A549 (cell line): Measurements from ENCODE around the gene MYCBP. TPM values are rescaled to one million over a fixed set of nuclear protein-coding genes. Genes with fewer than 3 reads are reported as not detected.
"Not testable (repeated sequence)": the region's sequence is repeated elsewhere in the genome, so short reads cannot be mapped to it uniquely, and the experiment has no call there.

Experiments
- ATAC-seq, 2 experiments: fragments of 200-7000 bp in 1 of 2; fragments of >200 bp in 1 of 2; cut with Nextera tagmentation in 1 of 2; cut with Tn5 transposase in 1 of 2; 3 replicates each; pipeline versions ENCODE4 v1.8.0 to v1.9.1; 2018 to 2020; ENCODE audit warnings: mild to moderate bottlenecking in 1 of 2, moderate library complexity in 1 of 2
- CTCF ChIA-PET: fragments of 300-600 bp; sonication (Branson Sonifier 250); formaldehyde crosslinking; extraction: SDS; loops from one replicate; lab custom pipeline; 2021; ENCODE audit warnings: antibody characterized with exemption, inconsistent platforms; lab: Yijun Ruan, JAX
- POLR2A ChIA-PET: fragments of 350-600 bp; formaldehyde crosslinking; extraction: SDS; loops from one replicate; lab custom pipeline; 2021; ENCODE audit warnings: antibody characterized with exemption, inconsistent platforms; lab: Yijun Ruan, JAX
- DNase-seq, 2 experiments: peaks; one replicate each; pipeline versions ENCODE4 v3.0.0 to v3.0.0-alpha.2; 2011 to 2016; ENCODE audit warnings: low read depth in 1 of 2, low spot score in 1 of 2
- FAIRE-seq: peaks from 2 replicates; lab custom pipeline; 2011; peaks lifted over from hg19 to GRCh38; lab: Jason Lieb, UNC
- H3K27ac ChIP-seq, 2 experiments: fragments of >200 bp; sonication (Bioruptor Twin); formaldehyde crosslinking; 3 replicates each; pipeline ENCODE4 v1.5.1; 2016 to 2017
- H3K4me1 ChIP-seq: fragments of >200 bp; sonication (Bioruptor Twin); formaldehyde crosslinking; 3 replicates; pipeline ENCODE4 v1.6.1; 2016
- H3K4me2 ChIP-seq: fragments of >200 bp; sonication (Bioruptor Twin); formaldehyde crosslinking; 3 replicates; pipeline ENCODE4 v1.6.1; 2016
- H3K4me3 ChIP-seq: fragments of >200 bp; sonication (Bioruptor Twin); formaldehyde crosslinking; 3 replicates; pipeline ENCODE4 v1.5.1; 2016
- H3K9me3 ChIP-seq: fragments of >200 bp; sonication (Bioruptor Twin); formaldehyde crosslinking; 3 replicates; pipeline ENCODE4 v1.6.1; 2016
- CBX2 ChIP-seq: fragments of 200-600 bp; sonication (generic); IDR thresholded peaks from 2 replicates; pipeline ENCODE4 v1.6.1; 2016; ENCODE audit warnings: low read depth, mild to moderate bottlenecking, borderline replicate concordance
- CHD2 ChIP-seq: fragments of 150-350 bp; IDR thresholded peaks from 2 replicates; pipeline ENCODE4 v1.6.1; 2014; ENCODE audit warnings: low read length; ENCODE audit not compliant: partially characterized antibody
- CTCF ChIP-seq: fragments of >200 bp; sonication (Bioruptor Twin); formaldehyde crosslinking; IDR thresholded peaks from 3 replicates; pipeline ENCODE4 v1.5.1; 2016
- ELK1 ChIP-seq: fragments of 150-350 bp; IDR thresholded peaks from 2 replicates; pipeline ENCODE4 v1.6.1; 2014; ENCODE audit warnings: low read depth, mild to moderate bottlenecking, low read length
- HOXB13 ChIP-seq: fragments of 250-450 bp; sonication (Bioruptor Pico); IDR thresholded peaks from 2 replicates; pipeline ENCODE4 v1.5.0; 2020; ENCODE audit warnings: low read depth, mild to moderate bottlenecking, moderate library complexity
- MYC ChIP-seq: IDR thresholded peaks from 2 replicates; pipeline ENCODE4 v1.6.1; 2012; ENCODE audit warnings: mild to moderate bottlenecking, inconsistent platforms, low read length, improper control_type of control experiment, borderline replicate concordance
- RAD21 ChIP-seq, 2 experiments: fragments of >200 bp in 1 of 2; sonication (Bioruptor Twin) in 1 of 2; formaldehyde crosslinking in 1 of 2; IDR thresholded peaks in 1 of 2; conservative IDR thresholded peaks in 1 of 2; 2 replicates in 1 of 2; 3 replicates in 1 of 2; pipeline ENCODE4 v1.6.1; 2012 to 2018; ENCODE audit warnings: inconsistent platforms in 1 of 2
- RCOR1 ChIP-seq: fragments of 150-350 bp; IDR thresholded peaks from 2 replicates; pipeline ENCODE4 v1.6.1; 2014; ENCODE audit warnings: antibody characterized with exemption, low read length, low read depth
- RNF2 ChIP-seq: fragments of 200-600 bp; sonication (generic); IDR thresholded peaks from 2 replicates; pipeline ENCODE4 v1.6.1; 2016; ENCODE audit warnings: low read depth, mild to moderate bottlenecking, antibody characterized with exemption, moderate library complexity, borderline replicate concordance
- TP53 ChIP-seq: fragments of 250-450 bp; sonication (Bioruptor Pico); IDR thresholded peaks from 2 replicates; pipeline ENCODE4 v1.5.0; 2021; ENCODE audit warnings: mild to moderate bottlenecking, moderate library complexity
- USF2 ChIP-seq: fragments of 450-650 bp; IDR thresholded peaks from 2 replicates; pipeline ENCODE4 v1.6.1; 2014; ENCODE audit warnings: antibody characterized with exemption
- ZC3H11A ChIP-seq: fragments of 450-650 bp; IDR thresholded peaks from 2 replicates; pipeline ENCODE4 v1.6.1; 2014; ENCODE audit warnings: antibody characterized with exemption, mild to moderate bottlenecking
- WGBS: methylation state at CpG from one replicate; pipeline ENCODE4 v1.1.6; 2017; ENCODE audit errors: missing lambda C conversion rate; 5-methylcytosine and 5-hydroxymethylcytosine counted together
- polyA plus RNA-seq, 4 experiments: library from polyadenylated mRNA; depleted of rRNA in 3 of 4; stranded (reverse); fragments of >200 nt; fragmentation: RNase III in 1 of 4; extraction: RNeasy Plus Mini Kit Qiagen cat#74134 plus additional on column Dnase treatment in 1 of 4; gene quantifications; 2 replicates in 3 of 4; 3 replicates in 1 of 4; pipeline ENCODE4 v1.2.3, GENCODE V29; 2011 to 2017

The MYCBP gene
- polyA plus RNA-seq, 2 of the 4 experiments (the other 2 are of a cell fraction): 25.0 to 25.5 TPM

- FAIRE-seq: no peak
- Histone ChIP-seq H3K27ac (no peak overlapping the region), H3K9me3 (no peaks in the 10 kb centered on the region), H3K4me1 (no peaks in the 10 kb centered on the region), H3K4me2 (no peak overlapping the region), H3K4me3 (no peak overlapping the region)
- POLR2A ChIA-PET: no interaction called here
- TF ChIP-seq ELK1 (no peak), USF2 (no peak), CBX2 (no peak), ZC3H11A (no peak)
- WGBS: 30% methylated on average over 1 of the region's 1 CpG
- CTCF ChIA-PET: interaction anchor here (1.4 kb wide), 1 partner anchor 12 kb away, joined by 4 read pairs; no protein-coding TSS in a partner anchor
- no peak for ATAC-seq
- DNase-seq: no peak
These were observed 44.6 kb upstream of the MYCBP start for GRCh38 chr1:38917772-38918171.

- Histone ChIP-seq H3K27ac (no peak overlapping the region), H3K4me3 (no peak overlapping the region), H3K4me2 (no peak overlapping the region), H3K9me3 (no peaks in the 10 kb centered on the region), H3K4me1 (no peaks in the 10 kb centered on the region)
- DNase-seq (no peak), ATAC-seq (no peak), FAIRE-seq (no peak)
- WGBS: 92% methylated on average over 3 of the region's 3 CpGs
- CTCF ChIA-PET: interaction anchor here (1.4 kb wide), 1 partner anchor 12 kb away, joined by 4 read pairs; no protein-coding TSS in a partner anchor
- no peak for TF ChIP-seq TP53 (CRISPR knock-in tag)
- TF ChIP-seq RCOR1: no peak
- no peak for TF ChIP-seq ZC3H11A
- TF ChIP-seq MYC: no peak
- POLR2A ChIA-PET: no interaction called here
These were observed 44.2 kb upstream of the MYCBP start for GRCh38 chr1:38917337-38917736.

- H3K4me1 ChIP-seq: no peaks in the 10 kb centered on the region
- H3K4me2 ChIP-seq: no peak overlapping the region
- H3K4me3 ChIP-seq: no peak overlapping the region
- POLR2A ChIA-PET: no interaction called here
- no peak for FAIRE-seq
- no peak for ATAC-seq
- DNase-seq: no peak
- CTCF ChIA-PET: no interaction called here
- H3K9me3 ChIP-seq: no peaks in the 10 kb centered on the region
- WGBS: 38% methylated on average over 3 of the region's 3 CpGs
- H3K27ac ChIP-seq: no peak overlapping the region
- TF ChIP-seq RAD21 (conservative IDR thresholded peaks at IDR 0.05 in 1 of 2, IDR thresholded peaks at IDR 0.05 in 1 of 2) (no peak), RNF2 (no peak), HOXB13 (CRISPR knock-in tag) (no peak), CTCF (no peak), CHD2 (no peak)
- TF ChIP-seq, all 56 proteins: peak for 0
These were observed 42.3 kb upstream of the MYCBP start for GRCh38 chr1:38915352-38915948.

- DNase-seq, H3K27ac ChIP-seq, ATAC-seq, H3K4me3 ChIP-seq, H3K4me2 ChIP-seq, H3K4me1 ChIP-seq, CTCF ChIA-PET, FAIRE-seq, H3K9me3 ChIP-seq, POLR2A ChIA-PET: not testable (repeated sequence)
- WGBS: 89% methylated on average over 8 of the region's 8 CpGs
These were observed 41.8 kb upstream of the MYCBP start for GRCh38 chr1:38914908-38915307.
